Measurements from ENCODE around the gene NOVA2.

Gene NOVA2

DNA sequence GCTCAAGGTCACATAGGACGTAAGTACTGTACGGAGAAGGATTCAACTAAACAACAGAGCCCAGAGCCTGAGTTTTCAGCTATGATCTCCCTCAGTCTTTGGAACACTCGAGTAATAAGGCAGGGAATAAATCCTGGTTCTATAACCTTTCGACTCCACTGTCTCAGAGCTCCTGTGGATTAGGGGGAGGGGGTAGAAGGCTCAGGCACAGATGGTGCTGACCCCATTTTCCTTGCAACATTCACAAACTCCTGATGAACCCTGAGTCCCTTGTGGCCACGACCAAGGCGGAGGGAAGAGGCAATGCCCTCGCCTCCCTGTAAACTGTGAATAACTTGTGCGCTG lies 21.4 kb downstream of the NOVA2 start:
- H3K36me3 ChIP-seq (ENCODE audit: control insufficient read depth, insufficient read depth, low read length) = no peaks in the 10 kb centered on the region
- no peak overlapping the region for H3K4me3 ChIP-seq (replicated peaks; ENCODE audit: low read depth, low read length)
- DNase-seq (ENCODE audit: extremely low read depth, insufficient read length) = no peak
- TF ChIP-seq, protein P1, sequence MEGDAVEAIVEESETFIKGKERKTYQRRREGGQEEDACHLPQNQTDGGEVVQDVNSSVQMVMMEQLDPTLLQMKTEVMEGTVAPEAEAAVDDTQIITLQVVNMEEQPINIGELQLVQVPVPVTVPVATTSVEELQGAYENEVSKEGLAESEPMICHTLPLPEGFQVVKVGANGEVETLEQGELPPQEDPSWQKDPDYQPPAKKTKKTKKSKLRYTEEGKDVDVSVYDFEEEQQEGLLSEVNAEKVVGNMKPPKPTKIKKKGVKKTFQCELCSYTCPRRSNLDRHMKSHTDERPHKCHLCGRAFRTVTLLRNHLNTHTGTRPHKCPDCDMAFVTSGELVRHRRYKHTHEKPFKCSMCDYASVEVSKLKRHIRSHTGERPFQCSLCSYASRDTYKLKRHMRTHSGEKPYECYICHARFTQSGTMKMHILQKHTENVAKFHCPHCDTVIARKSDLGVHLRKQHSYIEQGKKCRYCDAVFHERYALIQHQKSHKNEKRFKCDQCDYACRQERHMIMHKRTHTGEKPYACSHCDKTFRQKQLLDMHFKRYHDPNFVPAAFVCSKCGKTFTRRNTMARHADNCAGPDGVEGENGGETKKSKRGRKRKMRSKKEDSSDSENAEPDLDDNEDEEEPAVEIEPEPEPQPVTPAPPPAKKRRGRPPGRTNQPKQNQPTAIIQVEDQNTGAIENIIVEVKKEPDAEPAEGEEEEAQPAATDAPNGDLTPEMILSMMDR (IDR thresholded peaks at IDR 0.05; ENCODE audit: insufficient read depth, low read length, poor library complexity, severe bottlenecking) = no peak
- no peaks in the 10 kb centered on the region for H3K27me3 ChIP-seq (replicated peaks; ENCODE audit: control insufficient read depth, insufficient read depth, low read length)

DNA sequence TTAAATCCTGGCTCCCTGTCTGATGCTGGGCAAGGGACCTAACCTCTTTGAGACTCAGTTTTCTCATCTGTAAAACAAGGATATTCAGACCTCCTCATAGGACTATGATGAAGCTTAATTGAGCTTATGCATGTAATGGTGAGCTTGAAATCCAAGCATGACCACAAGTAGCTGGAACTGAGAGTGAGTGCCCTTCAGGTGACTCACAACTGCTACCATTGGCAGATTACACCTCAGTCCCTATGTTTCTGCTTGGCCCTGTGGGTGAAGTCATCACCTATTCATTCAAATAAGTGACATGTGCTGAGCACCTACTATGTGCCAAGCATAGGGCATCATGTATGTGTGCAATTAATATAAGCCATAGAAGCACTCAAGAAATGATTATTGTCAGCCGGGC lies 25.7 kb downstream of the NOVA2 start:
- H3K36me3 ChIP-seq (ENCODE audit: control insufficient read depth, insufficient read depth, low read length) = no peaks in the 10 kb centered on the region
- H3K27me3 ChIP-seq (replicated peaks; ENCODE audit: control insufficient read depth, insufficient read depth, low read length) = no peaks in the 10 kb centered on the region
- TF ChIP-seq, protein P1 (IDR thresholded peaks at IDR 0.05; ENCODE audit: insufficient read depth, low read length, poor library complexity, severe bottlenecking) = no peak
- H3K4me3 ChIP-seq (replicated peaks; ENCODE audit: low read depth, low read length) = no peak overlapping the region
- DNase-seq (ENCODE audit: extremely low read depth, insufficient read length) = no peak

DNA sequence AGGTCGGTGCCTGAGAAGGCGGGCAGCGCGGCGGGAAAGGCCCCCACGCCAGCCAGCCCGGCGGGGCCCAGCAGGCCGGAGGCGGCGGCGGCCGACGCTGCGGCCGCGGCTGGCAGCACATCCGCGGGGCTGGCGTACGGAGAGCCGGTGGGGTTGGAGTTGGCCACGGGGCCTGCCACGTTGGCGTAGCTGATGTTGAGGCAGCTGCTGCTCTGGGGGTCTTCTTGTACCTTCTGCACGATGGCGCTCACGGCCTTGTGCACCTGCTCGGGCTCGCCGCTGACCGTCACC lies 33.2 kb downstream of the NOVA2 start:
- TF ChIP-seq, protein P1 (IDR thresholded peaks at IDR 0.05; ENCODE audit: insufficient read depth, low read length, poor library complexity, severe bottlenecking) = no peak
- DNase-seq (ENCODE audit: extremely low read depth, insufficient read length) = no peak
- Histone ChIP-seq H3K27me3 (replicated peaks; ENCODE audit: control insufficient read depth, insufficient read depth, low read length) (no peaks in the 10 kb centered on the region; the same call in 1 of the 2 replicates), H3K36me3 (ENCODE audit: control insufficient read depth, insufficient read depth, low read length) (no peaks in the 10 kb centered on the region), H3K4me3 (replicated peaks; ENCODE audit: low read depth, low read length) (no peak overlapping the region)

DNA sequence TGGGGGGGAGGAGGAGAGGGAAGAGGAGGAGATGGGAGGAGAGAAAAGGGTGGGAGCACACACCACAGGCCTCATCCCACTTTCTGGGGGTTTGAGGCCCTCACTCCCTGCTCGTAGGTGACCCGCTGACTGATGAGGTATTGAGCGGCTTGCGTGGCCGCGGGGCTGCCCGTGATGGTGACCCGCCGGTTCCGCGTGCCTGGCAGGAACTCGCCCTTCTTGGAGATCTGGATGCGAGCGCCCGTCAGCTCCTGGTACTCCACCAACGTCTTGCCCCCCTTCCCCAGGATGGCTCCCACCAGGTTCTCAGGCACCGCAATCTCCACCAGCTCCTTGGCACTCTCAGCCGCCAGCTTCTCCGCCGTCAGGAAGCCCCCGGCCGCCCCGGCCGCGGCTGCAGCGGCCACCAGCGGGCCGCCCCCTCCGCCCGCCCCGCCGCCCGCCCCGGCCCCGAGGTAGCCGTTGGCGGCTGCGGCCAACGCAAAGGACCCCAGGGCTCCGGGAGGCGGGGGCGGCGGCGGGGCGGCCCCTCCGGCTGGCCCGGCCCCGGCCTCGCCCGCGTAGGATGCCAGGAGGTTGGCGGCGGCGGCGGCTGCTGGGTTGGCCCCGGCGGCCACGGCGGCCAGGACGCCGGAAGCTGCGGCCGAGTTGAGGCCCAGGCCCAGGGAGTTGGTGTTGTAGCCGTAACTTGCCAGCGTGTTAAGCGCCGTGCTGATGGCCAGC lies 33.7 kb downstream of the NOVA2 start:
- DNase-seq (ENCODE audit: extremely low read depth, insufficient read length) = no peak
- Histone ChIP-seq H3K27me3 (replicated peaks; ENCODE audit: control insufficient read depth, insufficient read depth, low read length) (no peaks in the 10 kb centered on the region; the same call in 1 of the 2 replicates), H3K4me3 (replicated peaks; ENCODE audit: low read depth, low read length) (no peak overlapping the region), H3K36me3 (ENCODE audit: control insufficient read depth, insufficient read depth, low read length) (no peaks in the 10 kb centered on the region)
- TF ChIP-seq, protein P1 (IDR thresholded peaks at IDR 0.05; ENCODE audit: insufficient read depth, low read length, poor library complexity, severe bottlenecking) = no peak

DNA sequence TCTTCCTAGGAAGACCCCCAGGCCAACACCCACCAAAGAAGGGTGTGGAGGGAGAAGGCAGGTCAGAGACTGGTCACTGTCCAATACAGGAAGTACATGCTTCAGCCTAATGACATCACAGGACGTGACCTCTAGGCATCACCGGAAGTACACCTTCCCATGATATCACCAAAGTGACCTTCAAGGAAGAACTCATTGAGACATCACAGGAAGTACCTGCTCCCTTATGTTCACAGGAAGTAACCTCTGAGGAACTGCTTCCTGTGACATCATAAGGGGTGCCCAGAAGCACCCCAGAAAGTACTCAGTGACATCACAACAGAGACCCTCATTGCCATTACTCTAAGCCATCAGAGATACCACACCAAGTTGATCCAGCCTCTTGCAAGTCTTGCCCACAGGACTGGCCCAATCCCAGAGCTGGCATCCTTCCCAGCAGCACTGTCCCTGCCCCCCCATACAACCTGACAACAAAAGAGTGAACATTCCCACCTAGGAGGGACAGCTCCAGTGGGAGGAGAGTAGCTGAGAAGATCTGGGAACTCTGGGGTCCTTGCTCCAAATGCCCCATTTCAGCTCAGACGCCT lies 34.8 kb downstream of the NOVA2 start:
- Histone ChIP-seq H3K36me3 (ENCODE audit: control insufficient read depth, insufficient read depth, low read length) (no peaks in the 10 kb centered on the region), H3K27me3 (replicated peaks; ENCODE audit: control insufficient read depth, insufficient read depth, low read length) (no peaks in the 10 kb centered on the region; the same call in 1 of the 2 replicates), H3K4me3 (replicated peaks; ENCODE audit: low read depth, low read length) (no peak overlapping the region)
- TF ChIP-seq, protein P1 (IDR thresholded peaks at IDR 0.05; ENCODE audit: insufficient read depth, low read length, poor library complexity, severe bottlenecking) = no peak
- no peak for DNase-seq (ENCODE audit: extremely low read depth, insufficient read length)
